Caco-2 (cell line): Measurements from ENCODE around the gene PRKCB. TPM values are rescaled to one million over a fixed set of nuclear protein-coding genes. Genes with fewer than 3 reads are reported as not detected.

Source experiments
- BruUV-seq: library from RNA; stranded (reverse); fragments of 400-500 nt; replicated peaks from 2 replicates; lab custom pipeline; 2021; lab: Mats Ljungman, UMichigan
- CTCF ChIA-PET: fragments of 300-600 bp; sonication (Branson Sonifier 250); formaldehyde crosslinking; loops from one replicate; lab custom pipeline; 2022; ENCODE audit warnings: antibody characterized with exemption; lab: Charles Lee
- POLR2A ChIA-PET: fragments of 300-600 bp; sonication (Branson Sonifier 250); formaldehyde crosslinking; loops from one replicate; lab custom pipeline; 2022; ENCODE audit warnings: antibody characterized with exemption; lab: Charles Lee
- DNase-seq, 2 experiments: peaks; one replicate each; pipeline versions ENCODE4 v3.0.0 to v3.0.0-alpha.2; 2020 to 2022
- H3K27me3 ChIP-seq: replicated peaks from 2 replicates; pipeline ENCODE4 v1.6.0; 2011; ENCODE audit warnings: low read length; ENCODE audit not compliant: control insufficient read depth, insufficient read depth
- H3K36me3 ChIP-seq: 2 replicates; pipeline ENCODE4 v1.5.1; 2011; ENCODE audit warnings: low read length; ENCODE audit not compliant: control insufficient read depth, insufficient read depth
- H3K4me1 ChIP-seq: fragments of 250-450 bp; sonication (Bioruptor Pico); 2 replicates; pipeline ENCODE4 v1.5.1; 2020; ENCODE audit warnings: mild to moderate bottlenecking
- H3K4me3 ChIP-seq: 2 replicates; pipeline ENCODE4 v1.5.1; 2011; ENCODE audit warnings: low read depth, mild to moderate bottlenecking, control low read depth, low read length
- H3K9me3 ChIP-seq: fragments of 250-450 bp; sonication (Bioruptor Pico); 2 replicates; pipeline ENCODE4 v1.5.1; 2020; ENCODE audit warnings: mild to moderate bottlenecking, moderate library complexity
- H3K27ac Mint-ChIP-seq: one replicate; pipeline ENCODE4 v1.8.0; 2022; ENCODE audit warnings: mixed read lengths; ENCODE audit not compliant: unreplicated experiment
- H3K27me3 Mint-ChIP-seq: one replicate; pipeline ENCODE4 v1.8.0; 2022; ENCODE audit warnings: mixed read lengths; ENCODE audit not compliant: insufficient read depth, unreplicated experiment
- H3K36me3 Mint-ChIP-seq: one replicate; pipeline ENCODE4 v1.8.0; 2022; ENCODE audit warnings: mild to moderate bottlenecking, mixed read lengths; ENCODE audit not compliant: insufficient read depth, unreplicated experiment
- H3K4me1 Mint-ChIP-seq: one replicate; pipeline ENCODE4 v1.8.0; 2022; ENCODE audit warnings: low read depth, mixed read lengths; ENCODE audit not compliant: unreplicated experiment
- H3K4me3 Mint-ChIP-seq: one replicate; pipeline ENCODE4 v1.8.0; 2022; ENCODE audit warnings: mild to moderate bottlenecking, moderate library complexity, mixed read lengths; ENCODE audit not compliant: unreplicated experiment
- H3K9me3 Mint-ChIP-seq: one replicate; pipeline ENCODE4 v1.8.0; 2022; ENCODE audit warnings: mixed read lengths; ENCODE audit not compliant: unreplicated experiment
- CTCF ChIP-seq, 2 experiments: fragments of 200-600 bp in 1 of 2; IDR thresholded peaks; 1 replicate in 1 of 2; 2 replicates in 1 of 2; pipeline versions ENCODE4 v1.5.1 to v1.8.0; 2011 to 2022; ENCODE audit warnings: antibody characterized with exemption in 1 of 2, control low read depth in 1 of 2, inconsistent platforms in 1 of 2, low read depth in 1 of 2, low read length in 1 of 2, mild to moderate bottlenecking in 1 of 2, moderate library complexity in 1 of 2; ENCODE audit not compliant: insufficient read depth in 1 of 2, severe bottlenecking in 1 of 2, unreplicated experiment in 1 of 2
- intact Hi-C: fragments of 100-400 bp; cut with micrococcal nuclease; formaldehyde crosslinking; loops from one replicate; pipeline ENCODE4 v1.10.0; 2022; ENCODE audit not compliant: unreplicated experiment
- total RNA-seq: library from RNA; stranded (reverse); gene quantifications from 2 replicates; pipeline ENCODE4 v1.2.3, GENCODE V29; 2022

Gene PRKCB
- total RNA-seq, 1 experiment from 2014 or later = not detected

GRCh38 chr16:23857256-23857880 lies 21.6 kb downstream of the PRKCB start:
- H3K9me3 ChIP-seq = no peaks in the 10 kb centered on the region
- Mint-ChIP-seq H3K27me3 (peaks cover 14% of the 10 kb centered on the region), H3K27ac (no peak overlapping the region), H3K4me1 (no peaks in the 10 kb centered on the region), H3K4me3 (no peak overlapping the region), H3K36me3 (no peaks in the 10 kb centered on the region), H3K9me3 (no peaks in the 10 kb centered on the region)
- DNase-seq = no peak
- no peaks in the 10 kb centered on the region; the same call in 1 of the 2 replicates for H3K27me3 ChIP-seq
- intact Hi-C loops = no loop called here
- no peaks in the 10 kb centered on the region for H3K4me1 ChIP-seq
- H3K4me3 ChIP-seq = no peak overlapping the region
- BruUV-seq = no TSS peak
- no peaks in the 10 kb centered on the region for H3K36me3 ChIP-seq
- ChIA-PET POLR2A (no interaction called here), CTCF (no interaction called here)
- TF ChIP-seq CTCF (IDR thresholded peaks at IDR 0.05; ENCODE audit: insufficient read depth in 1 of 2, low read depth in 1 of 2, low read length in 1 of 2, severe bottlenecking in 1 of 2, unreplicated experiment in 1 of 2) = no peak

- DNase-seq = no peak
- Histone ChIP-seq H3K36me3 (no peaks in the 10 kb centered on the region), H3K27me3 (no peaks in the 10 kb centered on the region; the same call in 1 of the 2 replicates), H3K4me1 (no peaks in the 10 kb centered on the region), H3K9me3 (no peaks in the 10 kb centered on the region), H3K4me3 (no peak overlapping the region)
- Mint-ChIP-seq H3K36me3 (no peaks in the 10 kb centered on the region), H3K4me1 (no peaks in the 10 kb centered on the region), H3K9me3 (no peaks in the 10 kb centered on the region), H3K27me3 (peaks cover 14% of the 10 kb centered on the region), H3K4me3 (no peak overlapping the region), H3K27ac (no peak overlapping the region)
- ChIA-PET CTCF (no interaction called here), POLR2A (no interaction called here)
- TF ChIP-seq CTCF (IDR thresholded peaks at IDR 0.05; ENCODE audit: insufficient read depth in 1 of 2, low read depth in 1 of 2, low read length in 1 of 2, severe bottlenecking in 1 of 2, unreplicated experiment in 1 of 2) = no peak
- no TSS peak for BruUV-seq
- intact Hi-C loops = no loop called here
These were observed 22.1 kb downstream of the PRKCB start for GRCh38 chr16:23857881-23858269.

- no TSS peak for BruUV-seq
- CTCF ChIA-PET = no interaction called here
- H3K36me3 Mint-ChIP-seq = no peaks in the 10 kb centered on the region
- H3K27me3 Mint-ChIP-seq = peaks cover 19% of the 10 kb centered on the region
- Histone ChIP-seq H3K4me3 (no peak overlapping the region), H3K4me1 (no peaks in the 10 kb centered on the region), H3K36me3 (no peaks in the 10 kb centered on the region), H3K9me3 (no peaks in the 10 kb centered on the region), H3K27me3 (no peaks in the 10 kb centered on the region; the same call in 1 of the 2 replicates)
- TF ChIP-seq CTCF (IDR thresholded peaks at IDR 0.05; ENCODE audit: insufficient read depth in 1 of 2, low read depth in 1 of 2, low read length in 1 of 2, severe bottlenecking in 1 of 2, unreplicated experiment in 1 of 2) = no peak
- no peaks in the 10 kb centered on the region for H3K4me1 Mint-ChIP-seq
- intact Hi-C loops = no loop called here
- POLR2A ChIA-PET = no interaction called here
- no peak overlapping the region for H3K4me3 Mint-ChIP-seq
- DNase-seq = no peak
- no peaks in the 10 kb centered on the region for H3K9me3 Mint-ChIP-seq
- H3K27ac Mint-ChIP-seq = no peak overlapping the region
These were observed 22.8 kb downstream of the PRKCB start for GRCh38 chr16:23858542-23858941.
